Erythroblast (primary cell): Measurements from ENCODE around the gene CNIH3.

ENCODE experiments used
- GATA1 ChIP-seq: IDR thresholded peaks from 2 replicates; pipeline ENCODE4 v1.6.1; 2011; ENCODE audit warnings: low read depth, mild to moderate bottlenecking, control low read depth, low read length, moderate library complexity
- POLR2A ChIP-seq: IDR thresholded peaks from 2 replicates; pipeline ENCODE4 v1.6.1; 2011; ENCODE audit warnings: mild to moderate bottlenecking, low read length

GRCh38 chr1:224666078-224666477 lies 50.0 kb downstream of the CNIH3 start:
- no peak for TF ChIP-seq POLR2A
- no peak for TF ChIP-seq GATA1
